MCF 10A (cell line): Measurements from ENCODE around the gene ZBED4. TPM values are rescaled to one million over a fixed set of nuclear protein-coding genes. Genes with fewer than 3 reads are reported as not detected.

ENCODE experiments used
- BruUV-seq: library from RNA; stranded (reverse); fragments of 400-500 nt; replicated peaks from 2 replicates; lab custom pipeline; 2021; lab: Mats Ljungman, UMichigan
- CTCF ChIA-PET: fragments of 300-600 bp; sonication (Branson Sonifier 250); formaldehyde crosslinking; extraction: SDS; loops from one replicate; lab custom pipeline; 2021; ENCODE audit warnings: antibody characterized with exemption, inconsistent platforms; lab: Yijun Ruan, JAX
- POLR2A ChIA-PET: fragments of 300-600, 350-650 bp; sonication (Branson Sonifier 250); formaldehyde crosslinking; extraction: SDS; loops from one replicate; lab custom pipeline; 2020; ENCODE audit warnings: antibody characterized with exemption, inconsistent platforms; lab: Yijun Ruan, JAX
- DNase-seq: peaks from one replicate; pipeline ENCODE4 v3.0.0-alpha.2; 2018; ENCODE audit not compliant: unreplicated experiment
- H3K27ac Mint-ChIP-seq: one replicate; pipeline ENCODE4 v1.8.0; 2022; ENCODE audit warnings: mild to moderate bottlenecking, low read depth, mixed read lengths; ENCODE audit not compliant: unreplicated experiment
- H3K27me3 Mint-ChIP-seq: one replicate; pipeline ENCODE4 v1.8.0; 2022; ENCODE audit warnings: mixed read lengths; ENCODE audit not compliant: insufficient read depth, unreplicated experiment
- H3K36me3 Mint-ChIP-seq: one replicate; pipeline ENCODE4 v1.8.0; 2022; ENCODE audit warnings: mild to moderate bottlenecking, moderate library complexity, mixed read lengths; ENCODE audit not compliant: insufficient read depth, unreplicated experiment
- H3K4me1 Mint-ChIP-seq: one replicate; pipeline ENCODE4 v1.8.0; 2022; ENCODE audit warnings: mixed read lengths; ENCODE audit not compliant: insufficient read depth, unreplicated experiment
- H3K4me3 Mint-ChIP-seq: one replicate; pipeline ENCODE4 v1.8.0; 2022; ENCODE audit warnings: mild to moderate bottlenecking, moderate library complexity, mixed read lengths; ENCODE audit not compliant: unreplicated experiment
- H3K9me3 Mint-ChIP-seq: one replicate; pipeline ENCODE4 v1.8.0; 2022; ENCODE audit warnings: mixed read lengths; ENCODE audit not compliant: unreplicated experiment
- CTCF ChIP-seq: fragments of 200-600 bp; IDR thresholded peaks from one replicate; pipeline ENCODE4 v1.8.0; 2022; ENCODE audit warnings: antibody characterized with exemption, mild to moderate bottlenecking; ENCODE audit not compliant: unreplicated experiment
- intact Hi-C: fragments of 100-400 bp; cut with micrococcal nuclease; formaldehyde crosslinking; loops from 2 replicates; pipeline ENCODE4 v1.14.1; 2022
- total RNA-seq: library from RNA; stranded (reverse); gene quantifications from 2 replicates; pipeline ENCODE4 v1.2.3, GENCODE V29; 2022

The ZBED4 gene
- total RNA-seq, 1 experiment from 2014 or later: 16.4 TPM

DNA sequence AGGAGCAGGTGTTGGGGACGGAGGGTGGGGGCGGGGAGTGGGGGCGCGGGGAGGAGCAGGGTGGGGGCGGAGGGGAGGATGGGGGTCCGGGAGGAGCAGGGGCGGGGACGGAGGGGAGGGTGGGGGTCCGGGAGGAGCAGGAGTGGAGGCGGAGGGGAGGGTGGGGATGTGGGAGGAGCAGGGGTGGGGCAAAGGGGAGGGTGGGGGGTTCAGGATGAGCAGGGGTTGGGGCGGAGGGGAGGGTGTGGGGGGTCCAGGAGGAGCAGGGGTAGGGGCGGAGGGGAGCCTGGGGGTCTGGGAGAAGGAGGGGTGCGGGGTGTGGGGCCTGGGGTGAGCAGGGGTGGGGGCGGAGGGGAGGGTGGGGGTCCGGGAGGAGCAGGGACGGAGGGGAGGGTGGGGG, 81.9 kb downstream of the ZBED4 start:
- intact Hi-C loops: no loop called here
- BruUV-seq: no TSS peak
- Mint-ChIP-seq H3K4me1 (peaks cover 16% of the 10 kb centered on the region), H3K4me3 (peak overlapping the region; percentile 67), H3K9me3 (no peaks in the 10 kb centered on the region), H3K36me3 (peaks cover 1% of the 10 kb centered on the region), H3K27ac (no peak overlapping the region), H3K27me3 (no peaks in the 10 kb centered on the region)
- TF ChIP-seq CTCF: no peak
- ChIA-PET CTCF (interaction anchor here (1.5 kb wide), 1 partner anchor 95 kb away, joined by 5 read pairs; no protein-coding TSS in a partner anchor), POLR2A (interaction anchor here (0.6 to 2.4 kb wide), 9 partner anchors 11 to 32 kb away, joined by 3 to 16 read pairs (median 9); partner anchors contain the start of gene PIM3)
- peak; percentile 64 for DNase-seq

- no peak for TF ChIP-seq CTCF
- BruUV-seq: no TSS peak
- Mint-ChIP-seq H3K27ac (no peak overlapping the region), H3K9me3 (no peaks in the 10 kb centered on the region), H3K27me3 (no peaks in the 10 kb centered on the region), H3K4me3 (peak overlapping the region; percentile 28), H3K4me1 (peaks cover 11% of the 10 kb centered on the region), H3K36me3 (no peaks in the 10 kb centered on the region)
- POLR2A ChIA-PET: interaction anchor here (0.6 to 2.4 kb wide), 9 partner anchors 10 to 31 kb away, joined by 3 to 16 read pairs (median 9); partner anchors contain the start of gene PIM3
- CTCF ChIA-PET: interaction anchor here (0.7 to 1.5 kb wide), 2 partner anchors 18 to 94 kb away, joined by 3 to 5 read pairs; no protein-coding TSS in a partner anchor
- peak; percentile 96 for DNase-seq
- intact Hi-C loops: loop anchor here (1.0 kb wide), 1 partner anchor 24 kb away; the partner anchor contains the start of gene PIM3
Measured at GRCh38 chr22:49936018-49936972, 82.7 kb downstream of the ZBED4 start.

DNA sequence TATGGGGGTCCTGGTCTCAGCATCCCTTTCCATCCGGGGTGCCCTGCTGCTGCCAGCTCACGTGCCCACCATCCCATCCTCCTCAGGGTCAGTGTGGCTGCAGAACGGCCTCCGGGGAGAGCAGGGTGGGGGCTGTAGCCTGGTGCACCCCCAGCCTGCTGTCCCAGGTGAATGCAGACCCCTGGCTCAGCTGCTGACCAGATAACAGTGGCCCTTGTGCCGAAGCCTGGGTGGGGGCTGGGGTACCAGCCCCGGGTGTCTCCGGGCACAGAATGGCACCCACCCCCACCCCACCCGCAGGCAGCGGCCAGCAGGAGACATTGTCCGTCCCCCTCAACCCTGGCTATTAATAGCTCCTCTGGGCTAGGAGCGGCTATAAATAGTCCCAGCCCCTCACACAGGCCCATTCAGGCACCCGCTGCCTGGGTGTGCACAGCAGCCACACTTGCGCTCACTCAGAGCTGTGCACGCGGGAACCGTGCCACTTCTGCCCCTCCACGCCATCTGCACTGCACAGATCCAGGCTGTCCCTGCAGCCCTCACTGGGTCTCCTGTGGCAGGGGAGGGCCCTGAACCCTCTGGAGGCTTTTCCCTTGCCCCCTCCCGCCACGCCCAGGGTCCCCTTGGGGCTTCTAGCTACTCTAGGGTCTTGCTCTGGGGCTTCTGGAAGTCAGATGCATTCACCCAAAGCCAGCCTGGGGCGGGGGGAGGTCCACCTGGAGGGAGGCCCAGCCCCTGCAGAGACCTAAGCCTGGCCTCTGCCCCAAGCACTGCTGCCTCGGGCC, 83.5 kb downstream of the ZBED4 start:
- intact Hi-C loops: loop anchor here (1.0 kb wide), 1 partner anchor 23 kb away; the partner anchor contains the start of gene PIM3
- POLR2A ChIA-PET: interaction anchor here (1.3 to 2.4 kb wide), 6 partner anchors 9 to 25 kb away, joined by 5 to 16 read pairs (median 12); partner anchors contain the start of gene PIM3
- TF ChIP-seq CTCF: no peak
- BruUV-seq: no TSS peak
- Mint-ChIP-seq H3K36me3 (no peaks in the 10 kb centered on the region), H3K27ac (no peak overlapping the region), H3K4me3 (peak overlapping the region; percentile 28), H3K27me3 (no peaks in the 10 kb centered on the region), H3K9me3 (no peaks in the 10 kb centered on the region), H3K4me1 (peaks cover 11% of the 10 kb centered on the region)
- DNase-seq: no peak
- CTCF ChIA-PET: interaction anchor here (0.7 to 1.5 kb wide), 2 partner anchors 17 to 93 kb away, joined by 3 to 5 read pairs; no protein-coding TSS in a partner anchor
